HCT116 (cell line): ENCODE results near the gene RARG. TPM values are rescaled to one million over a fixed set of nuclear protein-coding genes. Genes with fewer than 3 reads are reported as not detected.
A peak's percentile ranks its signal among the peaks of the same experiment; 100 is the strongest.

Source experiments
- ATAC-seq: fragments of 200-7000 bp; cut with Tn5 transposase; 2 replicates; pipeline ENCODE4 v1.9.1; 2020; ENCODE audit warnings: mild to moderate bottlenecking, moderate library complexity
- BruUV-seq: library from RNA; stranded (reverse); fragments of 400-500 nt; replicated peaks from 2 replicates; lab custom pipeline; 2021; lab: Mats Ljungman, UMichigan
- CTCF ChIA-PET: fragments of 300-600 bp; sonication (Branson Sonifier 250); formaldehyde crosslinking; loops from one replicate; lab custom pipeline; 2021; ENCODE audit warnings: antibody characterized with exemption; lab: Charles Lee
- POLR2A ChIA-PET: fragments of 300-600, 350-600 bp; sonication (Branson Sonifier 250); formaldehyde crosslinking; loops from one replicate; lab custom pipeline; 2021; ENCODE audit warnings: antibody characterized with exemption; lab: Charles Lee
- RAD21 ChIA-PET, 2 experiments: fragments of 300-600 bp; sonication (Branson Sonifier 250); formaldehyde crosslinking; loops; one replicate each; lab custom pipeline; 2023; ENCODE audit warnings: low total read pairs in 2 of 2; ENCODE audit not compliant: uncharacterized antibody in 2 of 2, unreplicated experiment in 2 of 2, low non-redundant PET in 1 of 2; lab: Charles Lee
- DNase-seq: peaks from one replicate; pipeline ENCODE4 v3.0.0-alpha.2; 2010; ENCODE audit warnings: low read depth, low spot score
- H2AFZ ChIP-seq: fragments of 200-600 bp; shearing (Covaris generic), sonication (generic); 2 replicates; pipeline ENCODE4 v1.6.1; 2017; ENCODE audit warnings: low read depth, mixed run types, mixed read lengths, antibody characterized with exemption, low read length; ENCODE audit not compliant: poor library complexity, severe bottlenecking
- H3K27ac ChIP-seq: 2 replicates; pipeline ENCODE4 v1.5.1; 2012; ENCODE audit warnings: low read depth, low read length
- H3K27me3 ChIP-seq: fragments of 200-600 bp; sonication (generic); 2 replicates; pipeline ENCODE4 v1.6.1; 2016; ENCODE audit warnings: mixed run types, low read length, mixed read lengths; ENCODE audit not compliant: insufficient read depth
- H3K36me3 ChIP-seq, 2 experiments: fragments of 200-500 bp in 1 of 2; fragments of 200-600 bp in 1 of 2; sonication (Bioruptor generic) in 1 of 2; sonication (generic) in 1 of 2; 2 replicates each; pipeline versions ENCODE4 v1.5.1 to v1.6.1; 2014 to 2016; ENCODE audit warnings: low read length in 2 of 2, inconsistent platforms in 1 of 2, mixed read lengths in 1 of 2, mixed run types in 1 of 2; ENCODE audit not compliant: insufficient read depth in 2 of 2, control insufficient read depth in 1 of 2
- H3K4me1 ChIP-seq, 2 experiments: fragments of 200-600 bp in 1 of 2; sonication (generic) in 1 of 2; 2 replicates each; pipeline versions ENCODE4 v1.5.1 to v1.6.1; 2012 to 2017; ENCODE audit warnings: low read length in 2 of 2, inconsistent platforms in 1 of 2, mild to moderate bottlenecking in 1 of 2, mixed read lengths in 1 of 2, mixed run types in 1 of 2, moderate library complexity in 1 of 2; ENCODE audit not compliant: insufficient read depth in 2 of 2, control insufficient read depth in 1 of 2
- H3K4me2 ChIP-seq: fragments of 200-600 bp; sonication (generic); 2 replicates; pipeline ENCODE4 v1.6.1; 2017; ENCODE audit warnings: mixed run types, low read length, mixed read lengths
- H3K4me3 ChIP-seq, 2 experiments: fragments of 200-600 bp in 1 of 2; sonication (generic) in 1 of 2; replicated peaks in 1 of 2; 2 replicates each; pipeline ENCODE4 v1.5.1; 2011 to 2016; ENCODE audit warnings: low read length in 2 of 2, control low read depth in 1 of 2, low read depth in 1 of 2, mild to moderate bottlenecking in 1 of 2, mixed read lengths in 1 of 2, mixed run types in 1 of 2
- H3K79me2 ChIP-seq: fragments of 200-600 bp; sonication (generic); 2 replicates; pipeline ENCODE4 v1.6.1; 2017; ENCODE audit warnings: mild to moderate bottlenecking, mixed run types, low read length, moderate library complexity, mixed read lengths; ENCODE audit not compliant: insufficient read depth
- H3K9ac ChIP-seq: fragments of 200-600 bp; sonication (generic); 2 replicates; pipeline ENCODE4 v1.6.1; 2016; ENCODE audit warnings: low read length, mixed read lengths
- H3K9me2 ChIP-seq: fragments of 200-600 bp; sonication (generic), shearing (Covaris generic); 2 replicates; pipeline ENCODE4 v1.6.1; 2017; ENCODE audit warnings: mixed run types, mild to moderate bottlenecking, moderate library complexity; ENCODE audit not compliant: insufficient read depth
- H3K9me3 ChIP-seq, 2 experiments: fragments of 200-500 bp in 1 of 2; fragments of 200-600 bp in 1 of 2; sonication (Bioruptor generic) in 1 of 2; sonication (generic) in 1 of 2; 2 replicates each; pipeline ENCODE4 v1.6.1; 2014 to 2017; ENCODE audit warnings: low read length in 2 of 2, mixed read lengths in 2 of 2, inconsistent platforms in 1 of 2, low read depth in 1 of 2, mild to moderate bottlenecking in 1 of 2, mixed run types in 1 of 2, moderate library complexity in 1 of 2; ENCODE audit not compliant: control insufficient read depth in 1 of 2, insufficient read depth in 1 of 2
- H4K20me1 ChIP-seq: fragments of 200-600 bp; sonication (generic), shearing (Covaris generic); 2 replicates; pipeline ENCODE4 v1.6.1; 2017; ENCODE audit warnings: mixed run types, mild to moderate bottlenecking, moderate library complexity; ENCODE audit not compliant: insufficient read depth
- CBX3 ChIP-seq: IDR thresholded peaks from 2 replicates; pipeline ENCODE4 v1.6.1; 2012; ENCODE audit warnings: low read depth
- ELF1 ChIP-seq: IDR thresholded peaks from 2 replicates; pipeline ENCODE4 v1.6.1; 2012; ENCODE audit warnings: low read depth, borderline replicate concordance
- EZH2 ChIP-seq: fragments of 200-600 bp; sonication (generic); IDR thresholded peaks from 2 replicates; pipeline ENCODE4 v1.6.1; 2017; ENCODE audit warnings: antibody characterized with exemption, mixed run types
- EZH2phosphoT487 ChIP-seq: fragments of 200-600 bp; IDR thresholded peaks from 2 replicates; pipeline ENCODE4 v1.6.1; 2018; ENCODE audit warnings: antibody characterized with exemption, borderline replicate concordance
- JUND ChIP-seq: IDR thresholded peaks from 2 replicates; pipeline ENCODE4 v1.6.1; 2012
- POLR2A ChIP-seq: IDR thresholded peaks from 2 replicates; pipeline ENCODE4 v1.7.0; 2011; ENCODE audit warnings: borderline replicate concordance; ENCODE audit not compliant: insufficient read depth, insufficient read length; ENCODE audit errors: extremely low read depth
- RAD21 ChIP-seq: IDR thresholded peaks from 2 replicates; pipeline ENCODE4 v1.6.1; 2012; ENCODE audit warnings: low read depth, mild to moderate bottlenecking
- SIN3A ChIP-seq: IDR thresholded peaks from 2 replicates; pipeline ENCODE4 v1.6.1; 2012; ENCODE audit warnings: low read depth
- SP1 ChIP-seq: IDR thresholded peaks from 2 replicates; pipeline ENCODE4 v1.6.1; 2012; ENCODE audit warnings: low read depth
- SRF ChIP-seq: IDR thresholded peaks from 2 replicates; pipeline ENCODE4 v1.6.1; 2012; ENCODE audit warnings: low read depth
- TCF7L2 ChIP-seq: IDR thresholded peaks from 2 replicates; pipeline ENCODE4 v1.7.0; 2011; ENCODE audit warnings: borderline replicate concordance, inconsistent platforms; ENCODE audit not compliant: insufficient read depth, insufficient read length; ENCODE audit errors: extremely low read depth
- YY1 ChIP-seq: IDR thresholded peaks from 2 replicates; pipeline ENCODE4 v1.6.1; 2011; ENCODE audit warnings: low read length, low read depth, moderate library complexity, mild to moderate bottlenecking; ENCODE audit not compliant: insufficient replicate concordance; ENCODE audit errors: extremely low read depth
- ZNF274 ChIP-seq: fragments of 200-500 bp; sonication (Bioruptor generic); IDR thresholded peaks from 2 replicates; pipeline ENCODE4 v1.6.1; 2014; ENCODE audit warnings: mild to moderate bottlenecking, low read depth, low read length, inconsistent platforms
- intact Hi-C: fragments of 100-400 bp; cut with micrococcal nuclease; formaldehyde crosslinking; loops from 2 replicates; pipeline ENCODE4 v1.10.0; 2022
- total RNA-seq: library from RNA; stranded (reverse); gene quantifications from one replicate; pipeline ENCODE4 v1.2.1, GENCODE V29; 2021; ENCODE audit not compliant: unreplicated experiment
- TF ChIP-seq, protein P1 (sequence below), 3 experiments: fragments of 200-600 bp in 1 of 3; sonication (generic) in 1 of 3; IDR thresholded peaks in 2 of 3; conservative IDR thresholded peaks in 1 of 3; 2 replicates each; pipeline ENCODE4 v1.5.1; 2012 to 2017; ENCODE audit warnings: low read depth in 2 of 3, low read length in 2 of 3, antibody characterized with exemption in 1 of 3, borderline replicate concordance in 1 of 3, control low read depth in 1 of 3, mild to moderate bottlenecking in 1 of 3, mixed read lengths in 1 of 3, mixed run types in 1 of 3, moderate library complexity in 1 of 3; ENCODE audit not compliant: insufficient read depth in 1 of 3
- TF ChIP-seq, protein P2 (sequence below): IDR thresholded peaks from 2 replicates; pipeline ENCODE4 v1.6.1; 2012; ENCODE audit warnings: low read depth
- TF ChIP-seq, protein P3 (sequence below): IDR thresholded peaks from 2 replicates; pipeline ENCODE4 v1.6.1; 2012
- TF ChIP-seq, protein P4 (sequence below): IDR thresholded peaks from 2 replicates; pipeline ENCODE4 v1.6.1; 2011; ENCODE audit warnings: mild to moderate bottlenecking, low read length, moderate library complexity; ENCODE audit not compliant: insufficient replicate concordance; ENCODE audit errors: extremely low read depth

The RARG gene
- total RNA-seq, 1 experiment from 2014 or later = 68.9 TPM

DNA sequence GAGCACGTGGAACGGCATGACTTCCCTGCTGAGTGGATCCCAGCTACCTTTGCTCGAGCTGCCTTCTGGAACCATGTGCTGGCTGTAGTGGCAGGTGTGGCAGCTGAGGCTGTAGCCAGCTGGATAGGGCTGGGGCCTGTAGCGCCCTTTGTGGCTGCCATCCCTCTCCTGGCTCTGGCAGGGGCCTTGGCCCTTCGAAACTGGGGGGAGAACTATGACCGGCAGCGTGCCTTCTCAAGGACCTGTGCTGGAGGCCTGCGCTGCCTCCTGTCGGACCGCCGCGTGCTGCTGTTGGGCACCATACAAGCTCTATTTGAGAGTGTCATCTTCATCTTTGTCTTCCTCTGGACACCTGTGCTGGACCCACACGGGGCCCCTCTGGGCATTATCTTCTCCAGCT, 21.3 kb upstream of the RARG start:
- peak overlapping the region; percentile 85; the same call in 1 of the 2 replicates for H3K27ac ChIP-seq
- H3K9ac ChIP-seq = no peak overlapping the region
- no peak for DNase-seq
- H3K36me3 ChIP-seq = peaks cover 0 to 2% of the 10 kb centered on the region in 2 experiments; a peak in 2 of 4 replicates
- H3K4me1 ChIP-seq = peaks cover 15 to 23% of the 10 kb centered on the region in 2 experiments
- H3K4me2 ChIP-seq = peak overlapping the region; percentile 96
- H3K27me3 ChIP-seq = no peaks in the 10 kb centered on the region
- RAD21 ChIA-PET = no interaction called here
- no peaks in the 10 kb centered on the region for H3K9me2 ChIP-seq
- BruUV-seq = no TSS peak
- no peaks in the 10 kb centered on the region for H3K9me3 ChIP-seq
- no peaks in the 10 kb centered on the region for H4K20me1 ChIP-seq
- no peak for ATAC-seq
- TF ChIP-seq, protein P1, sequence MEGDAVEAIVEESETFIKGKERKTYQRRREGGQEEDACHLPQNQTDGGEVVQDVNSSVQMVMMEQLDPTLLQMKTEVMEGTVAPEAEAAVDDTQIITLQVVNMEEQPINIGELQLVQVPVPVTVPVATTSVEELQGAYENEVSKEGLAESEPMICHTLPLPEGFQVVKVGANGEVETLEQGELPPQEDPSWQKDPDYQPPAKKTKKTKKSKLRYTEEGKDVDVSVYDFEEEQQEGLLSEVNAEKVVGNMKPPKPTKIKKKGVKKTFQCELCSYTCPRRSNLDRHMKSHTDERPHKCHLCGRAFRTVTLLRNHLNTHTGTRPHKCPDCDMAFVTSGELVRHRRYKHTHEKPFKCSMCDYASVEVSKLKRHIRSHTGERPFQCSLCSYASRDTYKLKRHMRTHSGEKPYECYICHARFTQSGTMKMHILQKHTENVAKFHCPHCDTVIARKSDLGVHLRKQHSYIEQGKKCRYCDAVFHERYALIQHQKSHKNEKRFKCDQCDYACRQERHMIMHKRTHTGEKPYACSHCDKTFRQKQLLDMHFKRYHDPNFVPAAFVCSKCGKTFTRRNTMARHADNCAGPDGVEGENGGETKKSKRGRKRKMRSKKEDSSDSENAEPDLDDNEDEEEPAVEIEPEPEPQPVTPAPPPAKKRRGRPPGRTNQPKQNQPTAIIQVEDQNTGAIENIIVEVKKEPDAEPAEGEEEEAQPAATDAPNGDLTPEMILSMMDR (IDR thresholded peaks at IDR 0.05 in 2 of 3, conservative IDR thresholded peaks at IDR 0.05 in 1 of 3; ENCODE audit: borderline replicate concordance in 1 of 3, insufficient read depth in 1 of 3, low read depth in 2 of 3, low read length in 2 of 3) = no peak
- TF ChIP-seq RAD21 = no peak
- no peak for TF ChIP-seq ELF1
- no peak for TF ChIP-seq SIN3A
- TF ChIP-seq, protein P2, sequence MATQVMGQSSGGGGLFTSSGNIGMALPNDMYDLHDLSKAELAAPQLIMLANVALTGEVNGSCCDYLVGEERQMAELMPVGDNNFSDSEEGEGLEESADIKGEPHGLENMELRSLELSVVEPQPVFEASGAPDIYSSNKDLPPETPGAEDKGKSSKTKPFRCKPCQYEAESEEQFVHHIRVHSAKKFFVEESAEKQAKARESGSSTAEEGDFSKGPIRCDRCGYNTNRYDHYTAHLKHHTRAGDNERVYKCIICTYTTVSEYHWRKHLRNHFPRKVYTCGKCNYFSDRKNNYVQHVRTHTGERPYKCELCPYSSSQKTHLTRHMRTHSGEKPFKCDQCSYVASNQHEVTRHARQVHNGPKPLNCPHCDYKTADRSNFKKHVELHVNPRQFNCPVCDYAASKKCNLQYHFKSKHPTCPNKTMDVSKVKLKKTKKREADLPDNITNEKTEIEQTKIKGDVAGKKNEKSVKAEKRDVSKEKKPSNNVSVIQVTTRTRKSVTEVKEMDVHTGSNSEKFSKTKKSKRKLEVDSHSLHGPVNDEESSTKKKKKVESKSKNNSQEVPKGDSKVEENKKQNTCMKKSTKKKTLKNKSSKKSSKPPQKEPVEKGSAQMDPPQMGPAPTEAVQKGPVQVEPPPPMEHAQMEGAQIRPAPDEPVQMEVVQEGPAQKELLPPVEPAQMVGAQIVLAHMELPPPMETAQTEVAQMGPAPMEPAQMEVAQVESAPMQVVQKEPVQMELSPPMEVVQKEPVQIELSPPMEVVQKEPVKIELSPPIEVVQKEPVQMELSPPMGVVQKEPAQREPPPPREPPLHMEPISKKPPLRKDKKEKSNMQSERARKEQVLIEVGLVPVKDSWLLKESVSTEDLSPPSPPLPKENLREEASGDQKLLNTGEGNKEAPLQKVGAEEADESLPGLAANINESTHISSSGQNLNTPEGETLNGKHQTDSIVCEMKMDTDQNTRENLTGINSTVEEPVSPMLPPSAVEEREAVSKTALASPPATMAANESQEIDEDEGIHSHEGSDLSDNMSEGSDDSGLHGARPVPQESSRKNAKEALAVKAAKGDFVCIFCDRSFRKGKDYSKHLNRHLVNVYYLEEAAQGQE = no peak
- TF ChIP-seq, protein P3, sequence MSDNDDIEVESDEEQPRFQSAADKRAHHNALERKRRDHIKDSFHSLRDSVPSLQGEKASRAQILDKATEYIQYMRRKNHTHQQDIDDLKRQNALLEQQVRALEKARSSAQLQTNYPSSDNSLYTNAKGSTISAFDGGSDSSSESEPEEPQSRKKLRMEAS = no peak
- no peak for TF ChIP-seq SRF
- no peak for TF ChIP-seq SP1
- no peak for TF ChIP-seq EZH2phosphoT487
- no peak for TF ChIP-seq EZH2
- no peak for TF ChIP-seq TCF7L2
- TF ChIP-seq, protein P4, sequence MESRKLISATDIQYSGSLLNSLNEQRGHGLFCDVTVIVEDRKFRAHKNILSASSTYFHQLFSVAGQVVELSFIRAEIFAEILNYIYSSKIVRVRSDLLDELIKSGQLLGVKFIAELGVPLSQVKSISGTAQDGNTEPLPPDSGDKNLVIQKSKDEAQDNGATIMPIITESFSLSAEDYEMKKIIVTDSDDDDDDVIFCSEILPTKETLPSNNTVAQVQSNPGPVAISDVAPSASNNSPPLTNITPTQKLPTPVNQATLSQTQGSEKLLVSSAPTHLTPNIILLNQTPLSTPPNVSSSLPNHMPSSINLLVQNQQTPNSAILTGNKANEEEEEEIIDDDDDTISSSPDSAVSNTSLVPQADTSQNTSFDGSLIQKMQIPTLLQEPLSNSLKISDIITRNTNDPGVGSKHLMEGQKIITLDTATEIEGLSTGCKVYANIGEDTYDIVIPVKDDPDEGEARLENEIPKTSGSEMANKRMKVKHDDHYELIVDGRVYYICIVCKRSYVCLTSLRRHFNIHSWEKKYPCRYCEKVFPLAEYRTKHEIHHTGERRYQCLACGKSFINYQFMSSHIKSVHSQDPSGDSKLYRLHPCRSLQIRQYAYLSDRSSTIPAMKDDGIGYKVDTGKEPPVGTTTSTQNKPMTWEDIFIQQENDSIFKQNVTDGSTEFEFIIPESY = no peak
- no peak for TF ChIP-seq YY1
- TF ChIP-seq JUND = no peak
- TF ChIP-seq ZNF274 = no peak
- no peak for TF ChIP-seq POLR2A
- TF ChIP-seq CBX3 = no peak
- TF ChIP-seq, all 23 proteins: peak for 0
- POLR2A ChIA-PET = interaction anchor here (1.2 to 1.4 kb wide), 2 partner anchors 14 to 188 kb away, joined by 3 read pairs; partner anchors contain the start of genes ESPL1 and PRR13
- Histone ChIP-seq H3K79me2 (peaks cover 11% of the 10 kb centered on the region; the same call in 1 of the 2 replicates), H2AFZ (no peak overlapping the region), H3K4me3 (peak overlapping the region; percentile 91 to 97)
- intact Hi-C loops = loop anchor here (2.0 kb wide), 1 partner anchor 20 kb away; the partner anchor contains the start of gene RARG
- CTCF ChIA-PET = interaction anchor here (1.1 kb wide), 1 partner anchor 68 kb away, joined by 4 read pairs; the partner anchor contains the start of gene AAAS
